Fibroblast of lung (primary cell): ENCODE measurements around the gene ZNF611.

ENCODE experiments used
- CTCF ChIP-seq, 2 donors: IDR thresholded peaks in 1 of 2; conservative IDR thresholded peaks in 1 of 2; 1 replicate in 1 of 2; 2 replicates in 1 of 2; pipeline ENCODE4 v1.5.1; 2011 to 2012; ENCODE audit warnings: low read length in 2 of 2, control low read depth in 1 of 2, inconsistent platforms in 1 of 2, low read depth in 1 of 2, mild to moderate bottlenecking in 1 of 2
- EZH2 ChIP-seq: IDR thresholded peaks from 2 replicates; pipeline ENCODE4 v1.5.1; 2012; ENCODE audit warnings: low read length, control low read depth, mild to moderate bottlenecking; ENCODE audit errors: missing control alignments

GRCh38 chr19:52662631-52663030 lies 72.2 kb downstream of the ZNF611 start:
- no peak for TF ChIP-seq CTCF (conservative IDR thresholded peaks at IDR 0.05 in 1 of 2, IDR thresholded peaks at IDR 0.05 in 1 of 2; ENCODE audit: low read depth in 1 of 2, low read length in 2 of 2)
- no peak for TF ChIP-seq EZH2
